ENCODE results near the gene LEPROT.

Gene LEPROT

GRCh38 chr1:65422241-65423203 lies 2.1 kb downstream of the LEPROT start:
- peaks cover 15% of the 10 kb centered on the region for H3K36me3 Mint-ChIP-seq (ENCODE audit: low read depth)
- H3K27ac Mint-ChIP-seq: no peak overlapping the region
- peaks cover 13% of the 10 kb centered on the region for H3K4me1 Mint-ChIP-seq (ENCODE audit: low read depth)
- H3K9me3 Mint-ChIP-seq: no peaks in the 10 kb centered on the region
- H3K4me3 Mint-ChIP-seq: no peak overlapping the region
- no peaks in the 10 kb centered on the region for H3K27me3 Mint-ChIP-seq

DNA sequence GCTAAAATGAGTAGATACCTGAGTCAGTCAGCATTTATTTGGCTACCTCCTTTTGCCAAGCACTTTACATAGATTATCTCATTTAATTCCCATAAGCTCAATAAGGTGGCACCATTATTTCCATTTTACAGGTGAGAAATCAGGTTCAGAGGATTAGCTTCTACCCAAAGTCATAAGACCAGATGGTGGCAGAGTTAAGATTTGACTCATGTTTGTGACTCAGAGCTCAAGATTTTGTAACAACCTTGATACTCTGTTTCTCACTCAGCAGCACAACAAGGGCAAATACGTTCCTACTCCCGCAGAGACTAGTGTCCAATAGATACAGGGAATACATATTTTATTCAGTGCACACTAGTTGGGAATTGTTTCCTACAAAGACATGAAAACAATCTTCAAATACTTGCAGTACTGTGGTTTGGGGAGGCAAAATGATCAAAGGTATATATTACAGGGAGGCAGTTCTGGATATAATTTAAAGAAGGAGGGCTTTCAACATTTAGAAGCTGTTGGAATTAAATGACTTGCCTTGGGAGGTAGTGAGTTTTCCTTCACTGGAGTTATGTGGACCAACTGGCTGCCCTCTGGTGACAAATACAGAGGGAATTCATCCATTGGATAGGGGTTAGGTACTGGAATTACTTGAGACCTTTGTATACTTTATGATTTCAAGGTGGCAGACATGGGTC lies 3.6 kb downstream of the LEPROT start:
- Mint-ChIP-seq H3K4me1 (ENCODE audit: low read depth) (peaks cover 11% of the 10 kb centered on the region), H3K9me3 (no peaks in the 10 kb centered on the region), H3K27ac (peak overlapping the region; percentile 59), H3K36me3 (ENCODE audit: low read depth) (peaks cover 15% of the 10 kb centered on the region), H3K4me3 (no peak overlapping the region), H3K27me3 (no peaks in the 10 kb centered on the region)

DNA sequence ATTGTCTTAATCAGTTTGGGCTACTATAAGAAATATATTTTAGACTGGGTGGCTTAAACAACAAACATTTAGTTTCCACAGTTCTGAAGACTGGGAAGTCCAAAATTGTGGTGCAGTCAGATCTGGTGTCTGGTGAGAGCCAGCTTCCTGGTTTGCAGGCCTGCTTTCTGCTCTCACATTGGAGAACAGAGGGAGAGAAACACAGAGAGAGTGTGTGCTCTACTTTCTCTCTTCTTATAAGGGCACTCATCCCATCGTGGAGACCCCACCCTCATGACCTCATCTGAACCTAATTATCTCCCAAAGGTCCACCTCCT lies 4.1 kb downstream of the LEPROT start:
- Mint-ChIP-seq H3K27me3 (no peaks in the 10 kb centered on the region), H3K4me3 (no peak overlapping the region), H3K9me3 (no peaks in the 10 kb centered on the region), H3K36me3 (ENCODE audit: low read depth) (peaks cover 15% of the 10 kb centered on the region), H3K4me1 (ENCODE audit: low read depth) (peaks cover 6% of the 10 kb centered on the region), H3K27ac (no peak overlapping the region)

GRCh38 chr1:65425006-65425405 lies 4.5 kb downstream of the LEPROT start:
- H3K9me3 Mint-ChIP-seq: no peaks in the 10 kb centered on the region
- no peak overlapping the region for H3K4me3 Mint-ChIP-seq
- H3K4me1 Mint-ChIP-seq (ENCODE audit: low read depth): peaks cover 1% of the 10 kb centered on the region
- H3K27me3 Mint-ChIP-seq: no peaks in the 10 kb centered on the region
- H3K27ac Mint-ChIP-seq: no peak overlapping the region
- H3K36me3 Mint-ChIP-seq (ENCODE audit: low read depth): peaks cover 19% of the 10 kb centered on the region

GRCh38 chr1:65425697-65426096 lies 5.2 kb downstream of the LEPROT start:
- peaks cover under 1% of the 10 kb centered on the region for H3K4me1 Mint-ChIP-seq (ENCODE audit: low read depth)

GRCh38 chr1:65429078-65429477 lies 8.6 kb downstream of the LEPROT start:
- Mint-ChIP-seq H3K9me3 (no peaks in the 10 kb centered on the region), H3K36me3 (ENCODE audit: low read depth) (peaks cover 24% of the 10 kb centered on the region), H3K27ac (no peak overlapping the region), H3K27me3 (no peaks in the 10 kb centered on the region), H3K4me3 (no peak overlapping the region), H3K4me1 (ENCODE audit: low read depth) (peaks cover 4% of the 10 kb centered on the region)

More at GRCh38 chr1:65425697-65426096, 5.2 kb downstream of the LEPROT start:
- Mint-ChIP-seq H3K27me3 (no peaks in the 10 kb centered on the region), H3K36me3 (ENCODE audit: low read depth) (peaks cover 20% of the 10 kb centered on the region), H3K9me3 (no peaks in the 10 kb centered on the region), H3K27ac (no peak overlapping the region), H3K4me3 (no peak overlapping the region)

- no peak overlapping the region for H3K4me3 Mint-ChIP-seq
- H3K4me1 Mint-ChIP-seq (ENCODE audit: low read depth): peaks cover 4% of the 10 kb centered on the region
- H3K27me3 Mint-ChIP-seq: no peaks in the 10 kb centered on the region
- no peak overlapping the region for H3K27ac Mint-ChIP-seq
- peaks cover 28% of the 10 kb centered on the region for H3K36me3 Mint-ChIP-seq (ENCODE audit: low read depth)
- no peaks in the 10 kb centered on the region for H3K9me3 Mint-ChIP-seq
Measured at GRCh38 chr1:65429806-65430205, 9.3 kb downstream of the LEPROT start.

DNA sequence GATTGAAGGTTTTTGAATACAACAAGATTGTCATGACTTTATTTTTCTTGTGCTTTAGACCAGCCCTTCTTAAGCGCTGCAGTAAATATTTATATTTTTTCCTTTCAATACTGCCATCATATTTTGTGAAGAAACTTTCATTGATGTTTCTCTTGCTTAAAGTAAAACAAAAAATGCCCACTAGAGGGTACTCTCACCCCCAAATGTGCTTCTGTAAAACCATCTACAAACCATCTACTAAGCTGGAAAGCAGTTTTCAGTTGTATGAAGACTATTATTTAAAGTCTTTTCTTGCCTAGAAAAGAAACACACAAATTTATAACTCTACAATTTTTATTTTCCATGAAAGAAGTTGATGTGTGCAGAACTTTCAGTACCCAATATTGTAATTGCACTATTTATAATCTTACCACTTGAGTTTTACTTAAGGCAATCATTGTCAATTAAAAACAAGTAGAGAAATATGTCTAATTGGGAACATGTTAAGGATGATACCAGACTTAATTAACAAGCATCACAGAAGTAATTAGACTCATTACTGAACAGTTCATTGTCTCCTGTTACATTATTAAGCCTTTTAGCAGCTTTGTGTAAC lies 10.7 kb downstream of the LEPROT start:
- no peak overlapping the region for H3K27ac Mint-ChIP-seq
- H3K9me3 Mint-ChIP-seq: no peaks in the 10 kb centered on the region
- peaks cover 4% of the 10 kb centered on the region for H3K4me1 Mint-ChIP-seq (ENCODE audit: low read depth)
- no peaks in the 10 kb centered on the region for H3K27me3 Mint-ChIP-seq
- H3K36me3 Mint-ChIP-seq (ENCODE audit: low read depth): peaks cover 19% of the 10 kb centered on the region
- H3K4me3 Mint-ChIP-seq: no peak overlapping the region

- H3K36me3 Mint-ChIP-seq (ENCODE audit: low read depth): peaks cover 16% of the 10 kb centered on the region
- no peak overlapping the region for H3K4me3 Mint-ChIP-seq
- H3K27me3 Mint-ChIP-seq: no peaks in the 10 kb centered on the region
- no peak overlapping the region for H3K27ac Mint-ChIP-seq
- H3K4me1 Mint-ChIP-seq (ENCODE audit: low read depth): peaks cover 4% of the 10 kb centered on the region
- H3K9me3 Mint-ChIP-seq: no peaks in the 10 kb centered on the region
Measured at GRCh38 chr1:65432918-65433317, 12.4 kb downstream of the LEPROT start.

DNA sequence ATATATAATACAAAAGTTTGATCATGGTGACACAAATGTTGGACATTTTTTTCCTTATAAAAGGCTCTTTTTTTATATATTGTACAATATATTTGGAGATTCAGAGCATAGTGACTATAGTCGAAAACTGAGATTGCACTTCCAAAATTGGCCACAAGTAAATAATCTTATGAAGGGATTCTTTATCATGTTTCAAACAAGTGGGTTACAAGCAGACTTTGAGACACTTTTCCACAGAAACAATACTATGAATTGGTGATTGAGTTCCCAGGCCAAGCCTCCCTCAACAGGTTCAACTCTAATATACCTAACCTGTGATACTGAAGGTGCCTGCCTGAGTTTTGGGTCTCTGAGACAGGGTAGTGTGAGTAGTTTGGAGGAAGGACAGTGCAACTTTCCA lies 13.8 kb downstream of the LEPROT start:
- peaks cover 4% of the 10 kb centered on the region for H3K4me1 Mint-ChIP-seq (ENCODE audit: low read depth)
- H3K36me3 Mint-ChIP-seq (ENCODE audit: low read depth): peaks cover 16% of the 10 kb centered on the region
- H3K4me3 Mint-ChIP-seq: no peak overlapping the region
- H3K27me3 Mint-ChIP-seq: no peaks in the 10 kb centered on the region
- no peak overlapping the region for H3K27ac Mint-ChIP-seq
- no peaks in the 10 kb centered on the region for H3K9me3 Mint-ChIP-seq

- Mint-ChIP-seq H3K9me3 (no peaks in the 10 kb centered on the region), H3K4me3 (no peak overlapping the region), H3K36me3 (ENCODE audit: low read depth) (peaks cover 15% of the 10 kb centered on the region), H3K27ac (no peak overlapping the region), H3K4me1 (ENCODE audit: low read depth) (peaks cover 4% of the 10 kb centered on the region), H3K27me3 (no peaks in the 10 kb centered on the region)
Measured at GRCh38 chr1:65434760-65435159, 14.3 kb downstream of the LEPROT start.

- H3K27me3 Mint-ChIP-seq: no peaks in the 10 kb centered on the region
- no peak overlapping the region for H3K4me3 Mint-ChIP-seq
- peaks cover under 1% of the 10 kb centered on the region for H3K4me1 Mint-ChIP-seq (ENCODE audit: low read depth)
- peaks cover 11% of the 10 kb centered on the region for H3K36me3 Mint-ChIP-seq (ENCODE audit: low read depth)
- no peaks in the 10 kb centered on the region for H3K9me3 Mint-ChIP-seq
- H3K27ac Mint-ChIP-seq: no peak overlapping the region
Measured at GRCh38 chr1:65435987-65436386, 15.5 kb downstream of the LEPROT start.

DNA sequence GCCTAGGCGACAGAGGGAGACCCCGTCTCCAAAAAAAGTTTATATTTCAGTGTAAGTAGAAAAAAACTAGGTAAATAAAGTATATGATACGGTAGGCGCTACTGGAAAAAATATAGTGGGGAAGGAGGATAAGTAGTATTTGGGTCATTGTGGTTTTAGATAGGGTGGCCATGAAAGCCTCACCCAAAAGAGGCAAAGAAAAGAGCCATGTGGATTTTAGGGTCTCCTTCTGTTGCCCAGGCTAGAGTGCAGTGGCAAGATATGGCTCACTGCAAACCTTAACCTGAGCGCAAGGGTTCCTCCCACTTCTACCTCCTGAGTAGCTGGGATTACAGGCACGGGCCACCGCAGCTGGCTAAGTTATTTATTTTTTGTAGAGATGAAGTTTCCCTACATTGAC lies 17.1 kb downstream of the LEPROT start:
- Mint-ChIP-seq H3K4me3 (no peak overlapping the region), H3K4me1 (ENCODE audit: low read depth) (no peaks in the 10 kb centered on the region), H3K9me3 (no peaks in the 10 kb centered on the region), H3K27me3 (no peaks in the 10 kb centered on the region), H3K36me3 (ENCODE audit: low read depth) (peaks cover 11% of the 10 kb centered on the region), H3K27ac (no peak overlapping the region)

- H3K36me3 Mint-ChIP-seq (ENCODE audit: low read depth): no peaks in the 10 kb centered on the region
- no peaks in the 10 kb centered on the region for H3K4me1 Mint-ChIP-seq (ENCODE audit: low read depth)
- H3K27ac Mint-ChIP-seq: no peak overlapping the region
- no peaks in the 10 kb centered on the region for H3K9me3 Mint-ChIP-seq
- H3K4me3 Mint-ChIP-seq: no peak overlapping the region
- H3K27me3 Mint-ChIP-seq: no peaks in the 10 kb centered on the region
Measured at GRCh38 chr1:65440322-65440900, 19.9 kb downstream of the LEPROT start.

DNA sequence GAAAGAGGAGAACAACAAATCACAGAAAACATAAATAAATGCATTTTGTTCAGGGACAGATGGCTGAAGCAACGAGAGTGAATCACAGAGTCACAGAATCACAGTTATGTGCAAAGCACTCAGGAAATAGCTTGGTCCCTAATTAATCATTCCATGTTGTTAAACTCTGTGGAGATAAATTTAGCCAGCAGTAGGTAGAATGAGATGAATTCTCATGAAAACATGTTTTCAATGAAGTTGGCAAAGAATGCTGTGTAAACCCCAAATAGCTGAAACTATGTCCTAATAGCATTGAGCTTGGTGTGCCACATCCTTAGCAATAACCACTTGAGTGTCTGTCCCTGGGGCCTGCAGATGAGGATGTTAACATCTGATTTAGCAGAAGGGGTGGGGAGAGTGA lies 20.4 kb downstream of the LEPROT start:
- Mint-ChIP-seq H3K27me3 (no peaks in the 10 kb centered on the region), H3K9me3 (no peaks in the 10 kb centered on the region), H3K4me1 (ENCODE audit: low read depth) (no peaks in the 10 kb centered on the region), H3K36me3 (ENCODE audit: low read depth) (no peaks in the 10 kb centered on the region), H3K27ac (no peak overlapping the region), H3K4me3 (no peak overlapping the region)
